ENCODE results near the gene RAF1.

RAF1 gene

GRCh38 chr3:12568747-12569146 is 95.2 kb downstream of the RAF1 start:
- no peak for DNase-seq (ENCODE audit: low read depth in 2 of 2)
- no peak overlapping the region for H3K4me3 ChIP-seq (replicated peaks in 1 of 2; ENCODE audit: low read depth in 2 of 2, low read length in 2 of 2)
- TF ChIP-seq CTCF (IDR thresholded peaks at IDR 0.05; ENCODE audit: low read depth, low read length), result no peak

DNA sequence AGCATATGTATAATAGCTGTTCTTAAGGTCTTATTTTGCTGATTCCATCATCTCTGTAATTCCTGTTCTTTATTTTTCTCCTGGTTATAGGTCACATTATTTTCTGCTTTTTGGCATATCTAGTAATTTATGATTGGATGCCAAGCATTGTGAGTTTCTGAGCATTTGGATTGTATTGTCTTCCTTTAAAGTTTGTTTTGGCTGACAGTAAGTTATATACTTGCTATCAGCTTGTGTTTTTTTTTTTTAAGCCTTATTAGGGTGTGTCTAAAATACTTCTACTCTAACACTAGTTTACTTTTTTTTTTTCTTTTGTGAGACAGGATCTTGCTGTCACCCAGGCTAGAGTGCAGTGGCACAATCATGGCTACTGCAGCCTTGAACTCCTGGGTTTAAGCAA is 96.9 kb downstream of the RAF1 start:
- no peak for TF ChIP-seq CTCF (IDR thresholded peaks at IDR 0.05; ENCODE audit: low read depth, low read length)
- peak in 1 of 2 donors; percentile 42 for DNase-seq (ENCODE audit: low read depth in 2 of 2)

DNA sequence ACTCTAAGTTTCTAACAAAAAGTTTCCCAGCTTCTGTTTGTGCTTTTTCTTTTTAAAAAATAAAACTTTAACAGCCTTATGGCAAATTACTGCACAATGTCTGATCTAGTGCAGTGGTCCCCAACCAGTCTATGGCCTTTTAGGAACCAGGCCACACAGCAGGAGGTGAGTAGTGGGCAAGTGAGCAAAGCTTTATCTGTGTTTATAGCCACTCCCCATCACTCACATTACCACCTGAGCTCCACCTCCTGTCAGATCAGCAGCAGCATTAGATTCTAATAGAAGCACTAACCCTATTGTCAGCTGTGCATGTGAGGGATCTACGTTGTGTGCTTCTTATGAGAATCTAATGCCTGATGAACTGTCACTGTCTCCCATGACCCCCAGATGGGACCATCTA is 101.5 kb downstream of the RAF1 start:
- DNase-seq (ENCODE audit: low read depth in 2 of 2), result no peak

More for the DNA sequence above, 96.9 kb downstream of the RAF1 start:
- H3K4me3 ChIP-seq (replicated peaks in 1 of 2; ENCODE audit: low read depth in 2 of 2, low read length in 2 of 2), result no peak overlapping the region

DNA sequence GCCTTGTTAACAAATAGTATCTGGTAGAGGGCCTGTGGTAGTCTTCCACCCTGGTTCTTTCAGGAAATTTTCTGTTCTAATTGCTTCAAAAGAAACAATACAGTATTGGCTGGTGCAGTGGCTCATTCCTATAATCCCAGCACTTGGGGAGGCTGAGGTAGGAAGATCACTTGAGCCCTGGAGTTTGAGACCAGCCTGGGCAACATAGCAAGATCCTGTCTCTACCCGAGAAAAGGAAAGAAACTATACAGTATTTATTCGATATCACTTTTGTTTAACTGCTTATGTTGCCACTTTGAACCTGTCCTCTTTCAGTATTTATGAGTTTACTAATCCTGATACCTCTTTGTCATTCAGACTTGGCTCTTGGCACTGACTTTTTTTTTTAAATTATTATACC is 102.5 kb downstream of the RAF1 start:
- no peak overlapping the region for H3K4me3 ChIP-seq (replicated peaks in 1 of 2; ENCODE audit: low read depth in 2 of 2, low read length in 2 of 2)
- TF ChIP-seq CTCF (IDR thresholded peaks at IDR 0.05; ENCODE audit: low read depth, low read length), result no peak
- no peak for DNase-seq (ENCODE audit: low read depth in 2 of 2)

More for the DNA sequence above, 101.5 kb downstream of the RAF1 start:
- no peak overlapping the region for H3K4me3 ChIP-seq (replicated peaks in 1 of 2; ENCODE audit: low read depth in 2 of 2, low read length in 2 of 2)
- no peak for TF ChIP-seq CTCF (IDR thresholded peaks at IDR 0.05; ENCODE audit: low read depth, low read length)

- no peak for DNase-seq (ENCODE audit: low read depth in 2 of 2)
- H3K4me3 ChIP-seq (replicated peaks in 1 of 2; ENCODE audit: low read depth in 2 of 2, low read length in 2 of 2), result no peak overlapping the region
- TF ChIP-seq CTCF (IDR thresholded peaks at IDR 0.05; ENCODE audit: low read depth, low read length), result no peak
Measured at GRCh38 chr3:12560505-12561190, 103.3 kb downstream of the RAF1 start.

DNA sequence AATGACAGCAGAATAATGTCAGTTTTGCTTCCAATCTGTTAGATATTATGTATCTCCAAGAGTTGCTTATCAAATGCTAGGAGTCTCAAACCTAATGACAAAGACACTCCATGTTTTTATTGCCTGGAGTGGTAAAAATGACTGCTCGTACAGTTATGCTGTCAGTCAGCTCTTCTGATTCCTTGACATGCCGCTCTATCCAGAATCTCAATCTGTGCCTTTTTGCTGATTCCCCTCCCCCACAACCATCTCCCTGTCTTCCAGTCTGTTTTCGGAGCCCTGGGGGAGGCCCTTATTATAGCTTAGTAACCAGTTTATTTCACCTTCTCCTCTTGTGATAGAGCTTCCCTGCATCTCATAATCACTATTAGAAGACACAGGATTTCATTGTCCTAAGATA is 104.4 kb downstream of the RAF1 start:
- TF ChIP-seq CTCF (IDR thresholded peaks at IDR 0.05; ENCODE audit: low read depth, low read length), result no peak
- DNase-seq (ENCODE audit: low read depth in 2 of 2), result no peak
- H3K4me3 ChIP-seq (replicated peaks in 1 of 2; ENCODE audit: low read depth in 2 of 2, low read length in 2 of 2), result no peak overlapping the region

- H3K4me3 ChIP-seq (replicated peaks in 1 of 2; ENCODE audit: low read depth in 2 of 2, low read length in 2 of 2), result no peak overlapping the region
- DNase-seq (ENCODE audit: low read depth in 2 of 2), result no peak
- no peak for TF ChIP-seq CTCF (IDR thresholded peaks at IDR 0.05; ENCODE audit: low read depth, low read length)
Measured at GRCh38 chr3:12558706-12559105, 105.2 kb downstream of the RAF1 start.

Data from cardiac fibroblast (primary cell).